HL-60 (cell line): Measurements from ENCODE around the gene B3GNT3.

Experiments used
- DNase-seq, 2 experiments: peaks; one replicate each; pipeline ENCODE4 v3.0.0-alpha.2; 2010 to 2020; ENCODE audit warnings: low read depth in 1 of 2, low spot score in 1 of 2
- H3K27ac ChIP-seq: fragments of 250-450 bp; sonication (Bioruptor Pico); replicated peaks from 2 replicates; pipeline ENCODE4 v1.5.1; 2020; ENCODE audit warnings: mild to moderate bottlenecking, moderate library complexity
- H3K27me3 ChIP-seq: fragments of 250-450 bp; sonication (Bioruptor Pico); 2 replicates; pipeline ENCODE4 v1.5.1; 2021; ENCODE audit warnings: mild to moderate bottlenecking, moderate library complexity; ENCODE audit not compliant: insufficient read depth, poor library complexity, severe bottlenecking
- H3K4me3 ChIP-seq: replicated peaks from 2 replicates; pipeline ENCODE4 v1.5.1; 2011; ENCODE audit warnings: mild to moderate bottlenecking, control low read depth, low read length; ENCODE audit not compliant: insufficient read depth
- CTCF ChIP-seq: IDR thresholded peaks from one replicate; pipeline ENCODE4 v1.5.1; 2011; ENCODE audit warnings: low read length, control low read depth, inconsistent platforms; ENCODE audit not compliant: insufficient read depth
- GABPA ChIP-seq: IDR thresholded peaks from 2 replicates; pipeline ENCODE4 v1.6.1; 2012; ENCODE audit warnings: low read depth
- POLR2AphosphoS5 ChIP-seq: IDR thresholded peaks from 2 replicates; pipeline ENCODE4 v1.6.1; 2012; ENCODE audit warnings: low read depth
- REST ChIP-seq: IDR thresholded peaks from 2 replicates; pipeline ENCODE4 v1.6.1; 2012; ENCODE audit warnings: low read depth; ENCODE audit not compliant: insufficient replicate concordance
- SPI1 ChIP-seq: IDR thresholded peaks from 2 replicates; pipeline ENCODE4 v1.6.1; 2012; ENCODE audit warnings: low read depth, mild to moderate bottlenecking, borderline replicate concordance

The B3GNT3 gene

GRCh38 chr19:17817668-17818363, 22.9 kb downstream of the B3GNT3 start:
- H3K27ac ChIP-seq: no peak overlapping the region
- DNase-seq: no peak
- TF ChIP-seq GABPA (no peak), SPI1 (no peak), CTCF (no peak), POLR2AphosphoS5 (no peak), REST (no peak)
- no peaks in the 10 kb centered on the region for H3K27me3 ChIP-seq
- no peak overlapping the region for H3K4me3 ChIP-seq

- TF ChIP-seq CTCF (no peak), SPI1 (no peak), GABPA (no peak), REST (no peak), POLR2AphosphoS5 (no peak)
- DNase-seq: no peak
- H3K27ac ChIP-seq: no peak within 1 kb of the TSS
- H3K4me3 ChIP-seq: no peak within 1 kb of the TSS
- H3K27me3 ChIP-seq: no peaks in the 10 kb centered on the region
These were observed 26.3 kb downstream of the B3GNT3 start, which contains the start of gene INSL3 for GRCh38 chr19:17821190-17821589. Gene INSL3 (minus strand): TSS chr19:17821519. CDS start chr19:17821506, 13 bp downstream.

- no peak for DNase-seq
- no peak overlapping the region for H3K27ac ChIP-seq
- H3K4me3 ChIP-seq: no peak overlapping the region
- no peak for TF ChIP-seq GABPA
- no peak for TF ChIP-seq POLR2AphosphoS5
- TF ChIP-seq SPI1: no peak
- no peak for TF ChIP-seq REST
- TF ChIP-seq CTCF: no peak
- no peaks in the 10 kb centered on the region for H3K27me3 ChIP-seq
These were observed 29.4 kb downstream of the B3GNT3 start for GRCh38 chr19:17824339-17824738.
